Fibroblast of lung (primary cell): ENCODE data around the gene DIP2C.

Experiments
- EZH2 ChIP-seq: IDR thresholded peaks from 2 replicates; pipeline ENCODE4 v1.5.1; 2012; ENCODE audit warnings: low read length, control low read depth, mild to moderate bottlenecking; ENCODE audit errors: missing control alignments
- TF ChIP-seq, protein P1 (sequence below), 2 donors: IDR thresholded peaks in 1 of 2; conservative IDR thresholded peaks in 1 of 2; 1 replicate in 1 of 2; 2 replicates in 1 of 2; pipeline ENCODE4 v1.5.1; 2011 to 2012; ENCODE audit warnings: low read length in 2 of 2, control low read depth in 1 of 2, inconsistent platforms in 1 of 2, low read depth in 1 of 2, mild to moderate bottlenecking in 1 of 2

DNA sequence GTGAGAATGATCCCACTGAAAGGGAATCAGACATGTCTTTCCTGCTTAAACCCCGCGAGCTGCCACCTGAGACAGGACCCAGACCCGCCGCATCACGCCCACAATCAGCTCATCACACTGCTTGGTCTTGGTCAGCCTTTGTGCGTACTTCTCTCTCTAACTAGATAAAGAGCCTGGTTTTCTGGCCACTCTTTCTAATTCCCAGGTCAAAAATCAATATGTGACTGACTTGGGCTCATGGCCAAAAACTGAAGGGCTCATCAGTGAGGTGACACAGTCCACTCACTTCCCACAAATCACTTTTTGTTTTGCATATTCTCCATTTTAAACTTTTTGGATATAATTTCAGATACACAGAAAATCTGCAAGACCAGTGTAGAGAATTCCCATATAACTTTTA lies 247.3 kb downstream of the DIP2C start:
- TF ChIP-seq, protein P1, sequence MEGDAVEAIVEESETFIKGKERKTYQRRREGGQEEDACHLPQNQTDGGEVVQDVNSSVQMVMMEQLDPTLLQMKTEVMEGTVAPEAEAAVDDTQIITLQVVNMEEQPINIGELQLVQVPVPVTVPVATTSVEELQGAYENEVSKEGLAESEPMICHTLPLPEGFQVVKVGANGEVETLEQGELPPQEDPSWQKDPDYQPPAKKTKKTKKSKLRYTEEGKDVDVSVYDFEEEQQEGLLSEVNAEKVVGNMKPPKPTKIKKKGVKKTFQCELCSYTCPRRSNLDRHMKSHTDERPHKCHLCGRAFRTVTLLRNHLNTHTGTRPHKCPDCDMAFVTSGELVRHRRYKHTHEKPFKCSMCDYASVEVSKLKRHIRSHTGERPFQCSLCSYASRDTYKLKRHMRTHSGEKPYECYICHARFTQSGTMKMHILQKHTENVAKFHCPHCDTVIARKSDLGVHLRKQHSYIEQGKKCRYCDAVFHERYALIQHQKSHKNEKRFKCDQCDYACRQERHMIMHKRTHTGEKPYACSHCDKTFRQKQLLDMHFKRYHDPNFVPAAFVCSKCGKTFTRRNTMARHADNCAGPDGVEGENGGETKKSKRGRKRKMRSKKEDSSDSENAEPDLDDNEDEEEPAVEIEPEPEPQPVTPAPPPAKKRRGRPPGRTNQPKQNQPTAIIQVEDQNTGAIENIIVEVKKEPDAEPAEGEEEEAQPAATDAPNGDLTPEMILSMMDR (conservative IDR thresholded peaks at IDR 0.05 in 1 of 2, IDR thresholded peaks at IDR 0.05 in 1 of 2; ENCODE audit: low read depth in 1 of 2, low read length in 2 of 2): no peak
- TF ChIP-seq EZH2: no peak
